GM12874 (cell line): Measurements from ENCODE around the gene C10orf71.

Experiments used
- TF ChIP-seq, protein P1 (sequence below): IDR thresholded peaks from 2 replicates; pipeline ENCODE4 v1.5.1; 2011; ENCODE audit warnings: low read depth, mild to moderate bottlenecking, control low read depth, low read length, moderate library complexity; ENCODE audit not compliant: insufficient read depth

The C10orf71 gene

DNA sequence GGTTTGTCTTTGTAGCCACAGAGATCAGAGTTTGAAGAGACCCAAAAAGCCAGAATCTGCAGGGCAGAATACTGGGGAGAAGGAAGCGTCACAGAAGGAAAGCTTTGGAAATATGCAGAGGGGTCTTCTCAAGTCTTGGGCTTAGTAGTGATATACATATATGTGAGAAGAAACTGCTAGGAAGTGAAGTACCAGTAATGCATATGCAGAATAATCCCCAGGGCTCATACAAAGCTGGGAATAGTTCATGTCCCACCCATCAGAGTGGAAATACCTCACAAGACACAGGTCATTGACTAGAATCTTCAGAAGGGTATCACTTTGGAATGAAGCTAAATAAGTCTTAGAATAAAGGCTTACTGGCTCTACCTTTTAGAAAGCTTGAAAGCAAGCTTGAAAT lies 39.6 kb downstream of the C10orf71 start:
- TF ChIP-seq, protein P1, sequence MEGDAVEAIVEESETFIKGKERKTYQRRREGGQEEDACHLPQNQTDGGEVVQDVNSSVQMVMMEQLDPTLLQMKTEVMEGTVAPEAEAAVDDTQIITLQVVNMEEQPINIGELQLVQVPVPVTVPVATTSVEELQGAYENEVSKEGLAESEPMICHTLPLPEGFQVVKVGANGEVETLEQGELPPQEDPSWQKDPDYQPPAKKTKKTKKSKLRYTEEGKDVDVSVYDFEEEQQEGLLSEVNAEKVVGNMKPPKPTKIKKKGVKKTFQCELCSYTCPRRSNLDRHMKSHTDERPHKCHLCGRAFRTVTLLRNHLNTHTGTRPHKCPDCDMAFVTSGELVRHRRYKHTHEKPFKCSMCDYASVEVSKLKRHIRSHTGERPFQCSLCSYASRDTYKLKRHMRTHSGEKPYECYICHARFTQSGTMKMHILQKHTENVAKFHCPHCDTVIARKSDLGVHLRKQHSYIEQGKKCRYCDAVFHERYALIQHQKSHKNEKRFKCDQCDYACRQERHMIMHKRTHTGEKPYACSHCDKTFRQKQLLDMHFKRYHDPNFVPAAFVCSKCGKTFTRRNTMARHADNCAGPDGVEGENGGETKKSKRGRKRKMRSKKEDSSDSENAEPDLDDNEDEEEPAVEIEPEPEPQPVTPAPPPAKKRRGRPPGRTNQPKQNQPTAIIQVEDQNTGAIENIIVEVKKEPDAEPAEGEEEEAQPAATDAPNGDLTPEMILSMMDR: no peak

DNA sequence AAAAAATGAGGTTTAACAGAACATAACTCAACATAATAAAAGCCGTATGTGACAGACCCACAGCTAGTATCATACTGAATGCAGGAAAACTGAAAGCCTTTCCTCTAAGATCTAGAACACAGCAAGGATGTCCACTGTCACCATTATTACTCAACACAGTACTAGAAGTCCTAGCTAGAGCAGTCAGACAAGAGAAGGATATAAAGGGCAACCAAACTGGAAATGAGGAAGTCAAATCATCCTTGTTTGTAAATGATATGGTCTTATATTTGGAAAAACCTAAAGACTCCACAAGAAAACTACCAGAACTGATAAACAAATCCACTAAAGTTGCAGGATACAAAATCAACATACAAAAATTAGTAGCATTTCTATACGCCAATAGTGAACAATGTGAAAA lies 45.9 kb downstream of the C10orf71 start:
- TF ChIP-seq, protein P1: no peak

DNA sequence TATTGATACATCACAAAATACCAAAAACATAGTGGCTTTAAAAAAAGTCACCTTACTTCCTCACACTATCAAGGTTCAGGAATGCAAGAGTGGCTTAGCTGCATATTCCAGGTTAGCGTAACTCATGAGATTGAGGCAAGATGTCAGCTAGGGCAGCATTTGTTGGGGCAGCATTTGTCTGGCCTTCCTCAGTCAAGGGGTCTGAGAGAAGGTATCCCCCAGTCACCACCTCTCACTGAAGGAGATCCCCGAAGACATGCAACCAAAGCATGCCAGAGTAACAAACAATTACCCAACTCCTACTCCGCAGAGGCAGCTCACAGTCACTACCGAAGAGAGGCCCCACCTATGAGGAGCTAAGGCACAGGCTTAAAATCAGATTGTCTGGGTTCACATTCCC lies 48.4 kb downstream of the C10orf71 start:
- TF ChIP-seq, protein P1: no peak

DNA sequence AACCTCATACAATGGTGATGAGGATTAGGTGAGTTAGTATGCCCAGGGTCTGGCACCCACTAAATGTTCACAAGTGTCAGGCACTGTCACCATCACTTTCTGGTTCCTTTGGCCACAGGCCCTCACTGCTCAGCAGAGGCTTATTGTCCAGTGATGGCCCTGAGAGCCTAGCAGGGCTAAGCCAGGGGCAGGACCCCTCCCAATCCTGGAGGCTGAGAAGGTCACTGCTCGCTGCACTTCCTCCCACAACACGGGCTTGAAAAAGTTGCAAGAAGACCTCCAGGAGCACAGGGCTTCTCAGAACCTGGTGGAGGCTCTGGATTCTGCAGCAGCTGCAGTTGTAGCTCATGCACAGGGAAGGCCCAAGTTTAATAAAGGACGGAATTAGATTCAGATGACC lies 48.9 kb downstream of the C10orf71 start:
- TF ChIP-seq, protein P1: no peak

DNA sequence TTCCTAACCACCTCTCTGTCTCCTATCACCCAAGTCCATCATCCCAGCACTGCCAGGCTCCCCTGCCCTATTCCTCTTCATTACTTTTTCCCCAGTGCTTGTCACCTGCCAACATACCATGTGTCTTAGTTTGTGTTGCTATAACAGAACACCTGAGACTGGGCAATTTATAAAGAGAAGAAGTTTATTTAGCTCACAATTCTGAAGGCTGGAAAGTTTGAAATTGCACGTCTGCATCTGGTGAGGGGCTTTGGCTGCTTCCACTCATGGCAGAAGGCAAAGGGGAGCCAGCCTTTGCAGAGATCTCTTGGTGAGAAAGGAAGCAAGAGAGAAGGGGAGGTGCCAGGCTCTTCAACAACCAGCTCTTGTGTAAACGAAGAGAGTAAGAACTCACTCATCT lies 49.6 kb downstream of the C10orf71 start:
- TF ChIP-seq, protein P1: no peak

DNA sequence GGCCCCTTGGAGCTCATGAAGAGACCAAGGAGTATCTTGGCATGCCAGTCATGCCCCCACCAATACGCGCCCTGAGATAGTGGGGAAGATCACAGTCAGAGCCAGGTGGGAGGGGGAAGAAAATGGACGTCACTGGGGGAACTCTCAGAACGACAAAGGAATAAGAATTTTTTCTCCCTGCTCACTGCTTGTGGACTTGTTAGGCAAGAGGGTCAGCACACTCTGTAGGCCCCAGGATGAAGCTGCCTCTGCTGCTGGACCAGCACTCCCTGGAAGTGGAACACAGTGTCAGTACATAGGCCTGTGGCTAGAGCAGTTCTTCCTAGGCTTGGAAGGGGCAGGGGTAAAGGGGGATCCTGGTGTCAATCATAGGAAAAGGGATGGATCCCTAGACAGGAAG lies 50.4 kb downstream of the C10orf71 start:
- TF ChIP-seq, protein P1: no peak

DNA sequence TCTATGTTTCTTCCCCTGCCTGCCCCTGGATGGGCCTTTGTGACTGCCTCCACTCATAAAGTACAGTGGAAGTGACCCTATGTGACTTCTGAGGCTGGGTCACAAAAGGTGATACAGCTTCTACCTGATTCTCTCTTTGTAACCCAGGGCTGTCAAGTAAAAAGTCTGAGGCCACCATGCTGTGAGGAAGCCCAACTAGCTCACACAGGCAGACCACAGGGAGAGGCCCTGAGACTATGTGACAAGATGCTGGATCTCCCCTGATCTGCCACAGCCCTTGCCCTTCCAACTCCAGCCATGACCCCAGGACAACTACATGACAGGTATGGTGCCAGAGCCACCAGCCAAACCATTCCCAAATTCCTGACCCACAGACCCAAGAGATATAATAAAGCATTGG lies 51.2 kb downstream of the C10orf71 start:
- TF ChIP-seq, protein P1: no peak

DNA sequence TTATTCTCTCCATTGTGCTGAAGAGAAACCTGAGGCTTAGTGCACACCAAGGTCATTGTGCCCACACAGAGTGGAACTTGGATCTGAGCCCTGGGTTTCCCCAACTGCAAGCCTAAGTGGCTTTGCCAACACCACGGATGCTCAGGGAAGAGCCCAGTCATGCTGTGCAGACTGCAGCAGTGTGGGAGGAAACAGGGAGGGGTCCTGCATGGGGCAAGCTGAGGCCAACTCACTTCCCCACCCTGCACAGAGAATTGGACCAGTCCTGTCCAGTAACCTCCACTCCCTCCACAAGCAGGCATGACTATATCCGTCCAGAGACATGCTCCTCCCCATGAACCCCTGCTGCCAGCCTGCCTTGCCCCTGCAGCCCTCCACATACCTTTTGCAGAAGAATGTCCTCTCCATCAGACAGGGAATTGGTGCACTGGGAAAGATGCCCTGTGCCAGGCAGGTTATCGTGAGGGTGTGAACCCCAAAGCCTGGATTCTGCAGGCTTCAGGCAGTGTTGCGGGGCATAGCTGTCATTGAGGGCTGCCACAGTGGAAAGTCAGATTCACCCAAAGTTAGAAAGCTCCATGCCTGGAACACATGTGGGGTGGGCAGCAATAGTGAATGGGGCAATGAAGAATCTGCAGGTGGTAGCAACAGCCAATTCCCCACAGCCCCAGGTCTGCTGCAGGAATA lies 52.0 kb downstream of the C10orf71 start:
- TF ChIP-seq, protein P1: no peak
